Measurements from ENCODE around the gene RPL29. TPM values are rescaled to one million over a fixed set of nuclear protein-coding genes. Genes with fewer than 3 reads are reported as not detected.

RPL29 gene
- total RNA-seq, 1 donor from 2014 or later = 836 TPM

- DNase-seq (ENCODE audit: low spot score) = no peak
These were observed 29.8 kb upstream of the RPL29 start for GRCh38 chr3:52025453-52025852.

- no peak for DNase-seq (ENCODE audit: low spot score)
These were observed 29.2 kb upstream of the RPL29 start for GRCh38 chr3:52024765-52025452.

DNA sequence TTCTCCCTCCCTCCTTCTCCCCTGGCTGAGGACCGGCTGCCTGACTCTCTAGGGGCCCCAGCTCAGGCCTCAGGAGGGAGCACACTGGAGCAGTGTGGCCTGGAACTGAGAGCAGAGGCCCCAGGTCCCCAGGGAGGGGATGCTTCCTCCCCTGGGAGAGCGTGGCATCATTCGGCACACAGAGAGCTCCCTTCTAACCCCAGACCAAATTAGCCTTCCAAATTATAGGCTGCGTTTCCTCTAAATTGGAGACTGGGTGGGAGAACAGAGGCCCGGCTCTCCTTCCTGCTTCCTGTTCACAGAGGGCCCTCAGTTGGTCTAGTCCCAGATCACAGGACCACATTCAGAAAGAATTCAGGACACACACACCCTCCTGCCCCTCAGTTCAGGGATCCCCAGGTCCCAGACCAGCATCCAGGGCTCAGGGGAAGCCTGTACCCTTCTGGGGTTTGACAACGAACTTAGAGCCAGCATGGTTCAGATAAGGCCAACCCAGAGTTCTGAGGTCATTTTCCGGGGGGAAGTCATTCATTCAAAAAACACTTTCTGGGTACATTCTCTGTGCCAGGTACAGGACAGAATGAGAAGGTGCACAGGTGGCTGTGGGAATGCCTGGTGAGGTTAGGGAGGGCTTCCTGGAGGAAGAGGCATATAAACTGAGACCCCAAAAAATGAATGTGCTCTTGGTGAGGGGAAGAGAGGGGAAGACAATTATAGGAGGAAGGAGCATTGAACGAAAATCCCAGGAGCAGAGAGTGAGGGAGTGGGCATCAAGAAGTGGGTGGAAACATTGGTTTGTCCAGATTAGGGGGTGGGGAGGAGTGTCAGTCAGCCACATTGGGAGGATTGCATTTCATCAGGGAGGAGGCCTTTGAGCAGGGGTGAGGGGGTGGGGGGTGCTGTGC lies 28.4 kb upstream of the RPL29 start:
- DNase-seq (ENCODE audit: low spot score) = no peak

GRCh38 chr3:52023101-52023770 lies 27.5 kb upstream of the RPL29 start:
- no peak for DNase-seq (ENCODE audit: low spot score)

- DNase-seq (ENCODE audit: low spot score) = no peak
These were observed 26.8 kb upstream of the RPL29 start for GRCh38 chr3:52022323-52023100.

GRCh38 chr3:52021489-52022268 lies 26.0 kb upstream of the RPL29 start:
- DNase-seq (ENCODE audit: low spot score) = no peak

- DNase-seq (ENCODE audit: low spot score) = no peak
These were observed 25.1 kb upstream of the RPL29 start for GRCh38 chr3:52020796-52021195.

GRCh38 chr3:52019352-52020080 lies 23.8 kb upstream of the RPL29 start:
- no peak for DNase-seq (ENCODE audit: low spot score)

- DNase-seq (ENCODE audit: low spot score) = no peak
These were observed 22.8 kb upstream of the RPL29 start for GRCh38 chr3:52018319-52019000.

DNA sequence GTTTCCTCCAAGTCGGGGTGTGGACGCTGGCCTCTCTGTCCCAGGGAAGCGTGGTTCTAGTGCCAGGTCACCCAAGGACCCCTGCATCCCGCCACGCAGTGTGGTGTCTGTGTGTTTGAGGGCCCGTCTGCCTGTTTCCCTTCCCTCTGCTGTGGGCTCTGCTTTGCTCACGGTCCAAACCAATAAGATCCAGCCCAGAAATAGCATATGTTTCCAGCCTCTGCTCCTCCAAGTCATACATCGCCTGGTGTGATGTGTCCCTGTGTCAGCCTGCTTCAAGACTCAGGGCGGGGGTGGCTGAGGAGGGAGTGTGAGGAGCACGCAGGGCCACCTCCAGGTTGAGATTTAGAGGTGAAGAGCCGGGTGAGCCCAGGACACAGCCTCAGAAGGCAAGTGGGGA lies 21.9 kb upstream of the RPL29 start:
- DNase-seq (ENCODE audit: low spot score) = no peak

- DNase-seq (ENCODE audit: low spot score) = no peak
These were observed 19.9 kb upstream of the RPL29 start for GRCh38 chr3:52015438-52016228.

GRCh38 chr3:52014613-52015012 lies 18.9 kb upstream of the RPL29 start:
- no peak for DNase-seq (ENCODE audit: low spot score)

- DNase-seq (ENCODE audit: low spot score) = no peak
These were observed 18.3 kb upstream of the RPL29 start for GRCh38 chr3:52013802-52014598.

- no peak for DNase-seq (ENCODE audit: low spot score)
These were observed 17.0 kb upstream of the RPL29 start for GRCh38 chr3:52012699-52013098.

- DNase-seq (ENCODE audit: low spot score) = no peak
These were observed 14.7 kb upstream of the RPL29 start for GRCh38 chr3:52010431-52010830.

GRCh38 chr3:52007291-52007690 lies 11.6 kb upstream of the RPL29 start:
- DNase-seq (ENCODE audit: low spot score) = no peak

- DNase-seq (ENCODE audit: low spot score) = no peak
These were observed 11.1 kb upstream of the RPL29 start for GRCh38 chr3:52006820-52007133.
